WTC11 (cell line): ENCODE measurements around the gene ENTR1. TPM values are rescaled to one million over a fixed set of nuclear protein-coding genes. Genes with fewer than 3 reads are reported as not detected.

Source experiments
- AFF4 ChIP-seq: sonication (generic); formaldehyde crosslinking; IDR thresholded peaks from 2 replicates; pipeline ENCODE4 v1.8.1; 2023; ENCODE audit warnings: mild to moderate bottlenecking, missing genetic modification reagents, borderline replicate concordance
- ATF6 ChIP-seq: sonication (generic); formaldehyde crosslinking; IDR thresholded peaks from 2 replicates; pipeline ENCODE4 v1.8.1; 2023; ENCODE audit warnings: mild to moderate bottlenecking, missing genetic modification reagents
- EMX1 ChIP-seq: fragments of 250-450 bp; sonication (Bioruptor Pico); IDR thresholded peaks from 2 replicates; pipeline ENCODE4 v1.8.0; 2021; ENCODE audit warnings: mild to moderate bottlenecking
- MXD4 ChIP-seq: fragments of 250-450 bp; sonication (Bioruptor Pico); IDR thresholded peaks from 2 replicates; pipeline ENCODE4 v1.8.0; 2021; ENCODE audit warnings: mild to moderate bottlenecking, moderate library complexity, borderline replicate concordance
- NR3C1 ChIP-seq: sonication (generic); formaldehyde crosslinking; conservative IDR thresholded peaks from 2 replicates; pipeline ENCODE4 v1.8.1; 2023; ENCODE audit warnings: low read depth, mild to moderate bottlenecking, missing genetic modification reagents
- SMAD4 ChIP-seq: sonication (generic); formaldehyde crosslinking; IDR thresholded peaks from 2 replicates; pipeline ENCODE4 v1.8.0; 2022; ENCODE audit warnings: mild to moderate bottlenecking, missing genetic modification reagents
- ZNF512 ChIP-seq: sonication (generic); formaldehyde crosslinking; IDR thresholded peaks from 2 replicates; pipeline ENCODE4 v1.8.1; 2022; ENCODE audit warnings: missing genetic modification reagents, borderline replicate concordance
- ZSCAN18 ChIP-seq: fragments of 250-450 bp; sonication (Bioruptor Pico); IDR thresholded peaks from 2 replicates; pipeline ENCODE4 v2.1.2; 2022; ENCODE audit warnings: mild to moderate bottlenecking, moderate library complexity
- total RNA-seq: library from RNA; stranded (reverse); gene quantifications from 3 replicates; pipeline ENCODE4 v1.2.3, GENCODE V29; 2021
- TF ChIP-seq, protein P1 (sequence below): sonication (generic); formaldehyde crosslinking; IDR thresholded peaks from 2 replicates; pipeline ENCODE4 v1.8.0; 2023; ENCODE audit warnings: missing genetic modification reagents, mild to moderate bottlenecking, borderline replicate concordance

The ENTR1 gene
- total RNA-seq, 1 experiment from 2014 or later = 140 TPM

- no peak for TF ChIP-seq AFF4 (CRISPR knock-in tag)
- TF ChIP-seq, protein P1, sequence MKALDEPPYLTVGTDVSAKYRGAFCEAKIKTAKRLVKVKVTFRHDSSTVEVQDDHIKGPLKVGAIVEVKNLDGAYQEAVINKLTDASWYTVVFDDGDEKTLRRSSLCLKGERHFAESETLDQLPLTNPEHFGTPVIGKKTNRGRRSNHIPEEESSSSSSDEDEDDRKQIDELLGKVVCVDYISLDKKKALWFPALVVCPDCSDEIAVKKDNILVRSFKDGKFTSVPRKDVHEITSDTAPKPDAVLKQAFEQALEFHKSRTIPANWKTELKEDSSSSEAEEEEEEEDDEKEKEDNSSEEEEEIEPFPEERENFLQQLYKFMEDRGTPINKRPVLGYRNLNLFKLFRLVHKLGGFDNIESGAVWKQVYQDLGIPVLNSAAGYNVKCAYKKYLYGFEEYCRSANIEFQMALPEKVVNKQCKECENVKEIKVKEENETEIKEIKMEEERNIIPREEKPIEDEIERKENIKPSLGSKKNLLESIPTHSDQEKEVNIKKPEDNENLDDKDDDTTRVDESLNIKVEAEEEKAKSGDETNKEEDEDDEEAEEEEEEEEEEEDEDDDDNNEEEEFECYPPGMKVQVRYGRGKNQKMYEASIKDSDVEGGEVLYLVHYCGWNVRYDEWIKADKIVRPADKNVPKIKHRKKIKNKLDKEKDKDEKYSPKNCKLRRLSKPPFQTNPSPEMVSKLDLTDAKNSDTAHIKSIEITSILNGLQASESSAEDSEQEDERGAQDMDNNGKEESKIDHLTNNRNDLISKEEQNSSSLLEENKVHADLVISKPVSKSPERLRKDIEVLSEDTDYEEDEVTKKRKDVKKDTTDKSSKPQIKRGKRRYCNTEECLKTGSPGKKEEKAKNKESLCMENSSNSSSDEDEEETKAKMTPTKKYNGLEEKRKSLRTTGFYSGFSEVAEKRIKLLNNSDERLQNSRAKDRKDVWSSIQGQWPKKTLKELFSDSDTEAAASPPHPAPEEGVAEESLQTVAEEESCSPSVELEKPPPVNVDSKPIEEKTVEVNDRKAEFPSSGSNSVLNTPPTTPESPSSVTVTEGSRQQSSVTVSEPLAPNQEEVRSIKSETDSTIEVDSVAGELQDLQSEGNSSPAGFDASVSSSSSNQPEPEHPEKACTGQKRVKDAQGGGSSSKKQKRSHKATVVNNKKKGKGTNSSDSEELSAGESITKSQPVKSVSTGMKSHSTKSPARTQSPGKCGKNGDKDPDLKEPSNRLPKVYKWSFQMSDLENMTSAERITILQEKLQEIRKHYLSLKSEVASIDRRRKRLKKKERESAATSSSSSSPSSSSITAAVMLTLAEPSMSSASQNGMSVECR = peak; percentile 88; the same call in 1 of the 2 replicates
- no peak for TF ChIP-seq ZSCAN18 (CRISPR knock-in tag)
- TF ChIP-seq ZNF512 (CRISPR knock-in tag) = no peak
- no peak for TF ChIP-seq ATF6 (CRISPR knock-in tag)
- no peak for TF ChIP-seq NR3C1 (CRISPR knock-in tag)
- TF ChIP-seq MXD4 (CRISPR knock-in tag) = no peak
- no peak for TF ChIP-seq SMAD4 (CRISPR knock-in tag)
- TF ChIP-seq EMX1 = peak; percentile 56; the same call in 1 of the 2 replicates
These were observed 10.2 kb downstream of the ENTR1 start, which contains the start of gene SNAPC4 (continued) for GRCh38 chr9:136400038-136400834.
